ENCODE results near the gene CADM3. TPM values are rescaled to one million over a fixed set of nuclear protein-coding genes. Genes with fewer than 3 reads are reported as not detected.
A peak's percentile ranks its signal among the peaks of the same experiment; 100 is the strongest.

Gene CADM3
- total RNA-seq, 1 donor from 2014 or later, result 207 TPM

GRCh38 chr1:159171688-159172501, 480 bp downstream of the CADM3 start:
- intact Hi-C loops (cut with DNase I), result no loop called here
- ATAC-seq (peak; percentile 40), DNase-seq (ENCODE audit: low spot score) (no peak)

DNA sequence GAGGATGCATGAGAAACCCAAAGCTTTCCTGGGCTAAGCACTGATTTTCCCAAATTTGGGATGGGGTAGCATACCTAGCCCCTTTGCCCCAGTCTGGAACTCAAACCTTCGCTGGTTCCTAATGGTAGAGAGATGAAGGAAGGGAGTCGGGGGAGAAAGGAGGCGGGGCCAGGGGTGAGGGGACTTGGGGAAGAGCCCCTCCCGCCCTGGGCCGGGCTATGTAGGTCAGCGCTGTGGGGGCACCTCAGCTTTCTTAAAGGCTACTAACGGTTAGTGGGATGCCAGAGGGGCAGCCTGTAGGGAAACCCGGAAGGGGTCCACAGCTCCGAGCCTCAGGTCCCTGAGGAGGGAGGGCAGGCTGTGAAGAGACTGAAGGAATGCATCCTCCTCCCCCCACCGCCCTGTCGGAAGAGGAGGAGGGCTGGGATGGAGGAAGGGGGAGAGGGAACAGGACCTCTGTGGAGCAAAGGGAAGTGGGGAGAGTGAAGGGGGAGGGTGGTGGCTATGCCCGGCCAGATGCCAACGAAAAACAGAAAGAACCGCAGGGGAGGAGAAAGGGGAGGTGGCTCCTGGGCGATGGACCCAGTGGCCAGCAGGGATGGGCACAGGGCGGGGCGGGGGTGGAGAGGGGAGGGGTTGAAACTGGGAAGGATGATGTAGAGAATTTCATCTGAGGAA, 1.3 kb downstream of the CADM3 start:
- DNase-seq (ENCODE audit: low spot score) (peak; percentile 66), ATAC-seq (peak; percentile 45)
- intact Hi-C loops (cut with DNase I), result no loop called here

- intact Hi-C loops (cut with DNase I), result no loop called here
- no peak for ATAC-seq
- DNase-seq (ENCODE audit: low spot score), result no peak
These were observed 1.9 kb downstream of the CADM3 start for GRCh38 chr1:159173320-159173719.

- ATAC-seq, result no peak
- no peak for DNase-seq (ENCODE audit: low spot score)
- intact Hi-C loops (cut with DNase I), result no loop called here
These were observed 4.2 kb downstream of the CADM3 start for GRCh38 chr1:159175571-159175970.

- peak; percentile 69 for ATAC-seq
- intact Hi-C loops (cut with DNase I), result no loop called here
- DNase-seq (ENCODE audit: low spot score), result no peak
These were observed 6.0 kb downstream of the CADM3 start for GRCh38 chr1:159177272-159177907.

- DNase-seq (ENCODE audit: low spot score) (no peak), ATAC-seq (no peak)
- intact Hi-C loops (cut with DNase I), result no loop called here
These were observed 8.5 kb downstream of the CADM3 start for GRCh38 chr1:159179906-159180305.

DNA sequence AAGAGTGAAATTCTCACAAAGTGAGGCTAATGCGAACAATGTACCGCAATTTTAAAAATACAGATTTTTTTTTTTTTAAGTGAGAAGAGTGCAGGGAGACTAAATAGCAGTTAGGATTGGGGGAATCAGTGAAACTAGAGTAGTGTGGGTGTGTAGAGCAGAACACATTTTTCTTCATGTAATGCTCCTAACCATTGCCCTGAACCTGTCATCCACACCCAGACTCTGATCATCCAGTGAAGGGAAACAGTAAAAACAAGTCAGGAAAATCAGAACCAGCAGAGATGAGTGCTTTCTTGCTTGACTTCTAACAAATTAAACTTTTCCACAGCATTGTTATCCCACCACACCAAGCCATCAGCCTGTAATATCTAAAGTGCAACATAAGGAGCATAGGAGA, 9.1 kb downstream of the CADM3 start:
- ATAC-seq (no peak), DNase-seq (ENCODE audit: low spot score) (no peak)
- intact Hi-C loops (cut with DNase I), result no loop called here

- intact Hi-C loops (cut with DNase I), result no loop called here
- DNase-seq (ENCODE audit: low spot score) (no peak), ATAC-seq (no peak)
These were observed 10.1 kb downstream of the CADM3 start for GRCh38 chr1:159181328-159182024.

DNA sequence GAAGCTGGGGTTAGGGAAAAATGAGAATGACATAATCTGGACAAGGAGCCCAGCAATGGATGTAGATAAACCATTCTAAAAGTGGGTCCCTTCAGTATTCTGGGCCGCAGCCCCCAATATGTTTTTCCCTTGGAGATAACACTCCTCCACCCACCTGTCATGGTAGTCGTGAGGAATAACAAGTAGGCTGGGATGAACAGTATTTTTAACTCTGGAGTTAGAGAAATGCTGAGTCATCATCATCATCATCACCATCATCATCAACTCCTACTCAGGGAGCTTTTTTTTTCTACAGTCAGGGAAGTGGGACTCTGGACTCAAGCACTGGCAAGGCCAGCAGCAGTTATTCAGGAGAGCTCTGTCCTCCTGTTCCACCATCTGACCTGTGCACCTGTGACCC, 12.8 kb downstream of the CADM3 start:
- DNase-seq (ENCODE audit: low spot score) (no peak), ATAC-seq (no peak)
- intact Hi-C loops (cut with DNase I), result no loop called here

DNA sequence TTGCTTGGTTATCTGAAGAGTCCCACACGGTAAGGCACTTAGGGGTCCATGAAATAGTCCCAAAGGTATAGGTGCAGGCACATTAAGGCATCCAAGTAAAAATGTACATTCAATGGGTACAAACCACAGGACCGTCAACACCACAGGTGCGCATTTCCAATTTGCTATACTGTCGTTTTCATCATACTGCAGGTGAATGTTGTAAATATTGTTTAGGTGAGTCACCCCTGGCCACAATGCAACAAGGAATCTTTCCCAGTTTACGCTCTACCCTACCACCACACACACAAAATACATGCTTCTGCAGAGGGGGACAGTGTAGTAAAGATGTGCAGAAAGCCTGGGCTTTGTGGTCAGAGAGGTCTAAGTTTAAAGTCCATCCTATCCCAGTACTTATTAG, 13.7 kb downstream of the CADM3 start:
- no peak for DNase-seq (ENCODE audit: low spot score)
- intact Hi-C loops (cut with DNase I), result loop anchor here (5.0 kb wide), 1 partner anchor 1658 kb away; no protein-coding TSS in a partner anchor
- ATAC-seq, result no peak

DNA sequence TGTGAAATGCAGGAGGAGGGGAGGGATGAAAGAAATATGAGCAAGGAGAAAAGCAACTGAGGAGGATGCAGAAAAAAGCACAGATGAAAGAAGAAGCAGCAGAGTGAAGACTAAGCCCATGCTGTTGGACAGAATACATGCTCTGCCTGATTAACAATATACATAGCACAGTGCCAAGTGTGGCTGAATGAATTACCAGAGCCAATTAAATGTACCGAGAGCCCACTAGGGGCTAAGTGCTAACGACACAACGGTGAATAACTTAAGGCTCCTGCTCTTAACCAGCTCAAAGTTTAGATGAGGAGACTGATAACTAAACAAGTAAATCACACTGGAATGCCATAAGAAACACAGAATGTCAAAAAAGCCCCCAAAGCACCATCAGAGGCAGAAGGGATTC, 15.6 kb downstream of the CADM3 start:
- DNase-seq (ENCODE audit: low spot score) (no peak), ATAC-seq (no peak)
- intact Hi-C loops (cut with DNase I), result loop anchor here (5.0 kb wide), 1 partner anchor 1660 kb away; no protein-coding TSS in a partner anchor

GRCh38 chr1:159187647-159188374, 16.4 kb downstream of the CADM3 start:
- ATAC-seq, result peak; percentile 79

DNA sequence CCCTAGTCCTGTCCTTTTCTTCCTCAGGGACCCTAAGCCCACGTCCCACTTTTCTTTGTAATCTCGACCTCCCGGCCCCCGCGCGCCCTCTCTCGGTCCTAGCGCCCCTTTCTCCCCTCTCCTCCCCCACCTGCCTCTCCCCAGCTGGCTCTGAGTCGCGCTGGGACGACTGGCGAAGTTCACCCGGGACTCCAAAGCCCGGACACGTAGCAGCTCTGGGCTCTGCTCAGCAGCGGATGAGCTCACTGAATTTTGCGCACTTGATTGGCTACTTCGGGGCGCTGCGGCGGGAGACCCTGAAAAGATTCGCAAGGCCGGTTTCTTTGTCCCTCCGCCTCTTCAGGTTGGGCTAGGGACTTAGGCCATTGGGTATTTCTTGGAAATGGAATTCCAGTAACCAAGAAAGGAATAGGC, 17.0 kb downstream of the CADM3 start:
- DNase-seq (ENCODE audit: low spot score) (peak; percentile 71), ATAC-seq (no peak)
- intact Hi-C loops (cut with DNase I), result loop anchor here (5.0 kb wide), 1 partner anchor 1661 kb away; no protein-coding TSS in a partner anchor

More at GRCh38 chr1:159187647-159188374, 16.4 kb downstream of the CADM3 start:
- DNase-seq (ENCODE audit: low spot score), result no peak
- intact Hi-C loops (cut with DNase I), result loop anchor here (5.0 kb wide), 1 partner anchor 1661 kb away; no protein-coding TSS in a partner anchor

- intact Hi-C loops (cut with DNase I), result no loop called here
- no peak for DNase-seq (ENCODE audit: low spot score)
- ATAC-seq, result no peak
These were observed 19.0 kb downstream of the CADM3 start for GRCh38 chr1:159190441-159190840.

DNA sequence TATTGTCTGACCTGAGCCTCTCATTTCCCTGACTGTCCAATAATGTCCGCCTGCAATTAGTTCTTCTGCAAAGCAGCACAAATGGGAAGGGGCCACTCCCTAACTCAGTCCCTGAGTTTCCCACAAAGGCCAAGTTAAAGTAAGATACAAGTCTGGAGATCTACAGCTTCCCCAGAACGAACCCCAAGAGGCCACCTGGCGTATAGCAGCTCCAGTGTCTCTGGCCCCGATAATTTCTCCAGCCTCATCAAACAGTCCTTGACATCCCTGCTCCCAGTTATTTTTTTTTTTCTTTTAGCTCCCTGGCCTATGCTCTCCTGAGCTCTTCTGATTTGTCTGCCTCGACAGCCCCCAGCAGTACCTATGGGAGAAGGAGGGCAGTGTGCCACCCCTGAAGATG, 25.1 kb downstream of the CADM3 start:
- intact Hi-C loops (cut with DNase I), result loop anchor here (5.0 kb wide), 1 partner anchor 34 kb away; no protein-coding TSS in a partner anchor
- no peak for ATAC-seq

DNA sequence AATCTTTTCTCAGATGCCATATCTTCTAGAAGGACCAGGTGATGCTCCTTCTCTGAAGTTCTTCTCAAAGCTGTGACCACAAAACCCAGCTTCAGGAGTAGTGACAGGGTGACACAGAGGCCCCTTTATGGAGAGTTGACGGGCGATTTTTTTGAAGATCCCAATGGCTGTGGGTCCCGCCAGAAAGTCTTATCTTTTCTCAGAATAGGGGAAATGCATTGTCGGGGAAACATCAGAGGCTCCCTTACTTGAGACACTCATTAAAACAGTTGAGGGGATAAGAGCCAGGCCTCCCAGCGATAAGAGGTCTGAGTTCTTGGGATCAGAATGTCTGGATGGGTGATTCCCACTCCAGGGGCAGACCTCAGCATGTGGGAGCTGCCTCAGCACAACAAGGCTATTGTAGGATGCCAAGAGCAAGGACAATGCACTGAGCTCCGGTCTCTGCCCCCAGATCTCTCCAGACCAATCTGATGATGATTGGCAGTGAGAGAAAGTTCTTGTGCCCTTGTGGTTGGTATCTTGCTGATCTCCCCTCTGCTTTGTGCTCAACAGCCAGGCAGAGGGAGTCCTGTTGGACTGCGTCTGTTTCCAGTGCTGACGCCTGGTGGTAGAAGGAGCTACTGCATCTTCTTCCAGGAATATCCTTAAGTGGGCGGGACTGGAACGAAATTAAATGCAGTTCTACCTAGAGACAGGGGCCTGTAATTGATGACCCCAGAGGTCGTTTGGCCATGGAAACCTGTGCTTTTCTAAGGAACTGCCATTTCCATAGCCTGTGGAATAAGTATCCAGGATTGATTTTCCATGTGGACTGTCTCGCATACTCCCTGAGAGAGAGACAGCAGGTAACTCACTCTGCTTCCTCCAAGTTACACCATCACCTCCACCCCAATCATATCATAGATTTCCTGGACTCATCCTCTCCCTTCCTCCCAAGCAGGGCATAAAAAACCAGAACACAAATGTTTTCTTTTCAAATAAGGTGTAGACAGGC, 26.4 kb downstream of the CADM3 start:
- peak; percentile 87 for DNase-seq (ENCODE audit: low spot score)
- intact Hi-C loops (cut with DNase I), result loop anchor here (5.0 kb wide), 1 partner anchor 36 kb away; no protein-coding TSS in a partner anchor
- peak; percentile 84 for ATAC-seq

More for the DNA sequence above, 25.1 kb downstream of the CADM3 start:
- no peak for DNase-seq (ENCODE audit: low spot score)

- intact Hi-C loops (cut with DNase I), result loop anchor here (5.0 kb wide), 1 partner anchor 38 kb away; no protein-coding TSS in a partner anchor
- DNase-seq (ENCODE audit: low spot score), result no peak
- ATAC-seq, result no peak
These were observed 28.5 kb downstream of the CADM3 start for GRCh38 chr1:159199901-159200300.

All from sciatic nerve (tissue), 2 donors.